AG04449 (cell line): ENCODE data around the gene MTTP.

Experiments used
- CTCF ChIA-PET: fragments of 350-600 bp; formaldehyde crosslinking; extraction: SDS; loops from one replicate; lab custom pipeline; 2021; ENCODE audit warnings: antibody characterized with exemption; lab: Yijun Ruan, JAX
- POLR2A ChIA-PET: fragments of 400-600, 350-600 bp; formaldehyde crosslinking; extraction: SDS; loops from one replicate; lab custom pipeline; 2020; ENCODE audit warnings: antibody characterized with exemption, inconsistent platforms; lab: Yijun Ruan, JAX
- DNase-seq: peaks from one replicate; pipeline ENCODE4 v3.0.0-alpha.2; 2010; ENCODE audit warnings: low read depth, low spot score
- H3K4me3 ChIP-seq: 2 replicates; pipeline ENCODE4 v1.5.1; 2011; ENCODE audit warnings: low read depth, mild to moderate bottlenecking, control low read depth, low read length
- CTCF ChIP-seq: IDR thresholded peaks from one replicate; pipeline ENCODE4 v1.5.1; 2011; ENCODE audit warnings: mild to moderate bottlenecking, moderate library complexity, low read length, control low read depth, inconsistent platforms; ENCODE audit not compliant: insufficient read depth; ENCODE audit errors: missing control alignments

MTTP gene

GRCh38 chr4:99648321-99648720, 73.7 kb downstream of the MTTP start:
- no peak overlapping the region for H3K4me3 ChIP-seq
- DNase-seq = no peak
- no peak for TF ChIP-seq CTCF
- CTCF ChIA-PET = no interaction called here
- POLR2A ChIA-PET = no interaction called here

- ChIA-PET POLR2A (no interaction called here), CTCF (no interaction called here)
- no peak for DNase-seq
- TF ChIP-seq CTCF = no peak
- H3K4me3 ChIP-seq = no peak overlapping the region
These were observed 74.6 kb downstream of the MTTP start for GRCh38 chr4:99649208-99649607.

GRCh38 chr4:99649778-99650177, 75.2 kb downstream of the MTTP start:
- H3K4me3 ChIP-seq = no peak overlapping the region
- TF ChIP-seq CTCF = no peak
- POLR2A ChIA-PET = no interaction called here
- DNase-seq = no peak
- CTCF ChIA-PET = no interaction called here

- no peak for DNase-seq
- no peak for TF ChIP-seq CTCF
- POLR2A ChIA-PET = no interaction called here
- CTCF ChIA-PET = no interaction called here
- no peak overlapping the region for H3K4me3 ChIP-seq
These were observed 76.6 kb downstream of the MTTP start for GRCh38 chr4:99651016-99651769.

- POLR2A ChIA-PET = no interaction called here
- CTCF ChIA-PET = no interaction called here
These were observed 77.3 kb downstream of the MTTP start for GRCh38 chr4:99651811-99652485.

More at GRCh38 chr4:99651811-99652485, 77.3 kb downstream of the MTTP start:
- H3K4me3 ChIP-seq = no peak overlapping the region
- DNase-seq = no peak
- TF ChIP-seq CTCF = no peak
